HFF-Myc (cell line): Measurements from ENCODE around the gene PCYOX1L.

Experiments used
- DNase-seq: peaks from one replicate; pipeline ENCODE4 v3.0.0-alpha.2; 2011; ENCODE audit warnings: low read depth; ENCODE audit errors: extremely low read depth
- H3K4me3 ChIP-seq: replicated peaks from 2 replicates; pipeline ENCODE4 v1.5.1; 2011; ENCODE audit warnings: low read depth, mild to moderate bottlenecking, control low read depth, low read length
- TF ChIP-seq, protein P1 (sequence below): IDR thresholded peaks from 2 replicates; pipeline ENCODE4 v1.5.1; 2012; ENCODE audit warnings: mild to moderate bottlenecking, low read depth, low read length, control low read depth; ENCODE audit errors: missing control alignments

Gene PCYOX1L

DNA sequence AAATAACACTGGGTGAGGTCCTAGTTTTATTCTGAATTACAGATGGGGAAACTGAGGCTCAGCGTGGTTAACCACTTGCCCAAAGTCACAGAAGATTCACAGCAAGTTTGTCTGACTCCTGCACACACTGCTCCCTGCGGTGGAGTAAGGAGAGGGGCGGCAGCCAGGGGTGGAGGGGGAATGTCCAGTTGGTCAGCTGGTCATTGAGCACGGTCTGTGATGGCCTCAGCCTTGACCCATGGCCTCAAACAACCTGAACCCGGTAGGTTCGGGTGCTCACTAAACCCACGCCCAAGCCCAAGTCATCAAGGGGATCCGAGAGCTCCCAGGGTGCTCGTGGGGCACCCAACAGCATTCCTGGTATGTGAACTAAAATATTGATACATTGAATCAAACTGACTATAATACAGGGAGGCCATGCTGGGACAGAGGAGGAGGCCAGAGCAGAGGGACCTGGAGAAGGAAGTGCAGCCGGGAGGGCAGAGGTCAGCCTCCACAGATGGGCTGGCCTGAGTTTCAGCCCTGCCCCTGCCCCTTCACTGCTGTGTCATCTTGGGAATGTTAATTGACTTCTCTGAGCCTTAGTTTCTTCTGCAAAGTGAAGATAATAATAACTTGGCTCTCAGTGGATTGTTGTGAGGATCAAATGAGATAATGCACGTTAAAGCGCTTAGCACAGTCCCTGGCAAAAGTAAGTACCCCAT is 24.8 kb downstream of the PCYOX1L start:
- no peak for DNase-seq
- TF ChIP-seq, protein P1, sequence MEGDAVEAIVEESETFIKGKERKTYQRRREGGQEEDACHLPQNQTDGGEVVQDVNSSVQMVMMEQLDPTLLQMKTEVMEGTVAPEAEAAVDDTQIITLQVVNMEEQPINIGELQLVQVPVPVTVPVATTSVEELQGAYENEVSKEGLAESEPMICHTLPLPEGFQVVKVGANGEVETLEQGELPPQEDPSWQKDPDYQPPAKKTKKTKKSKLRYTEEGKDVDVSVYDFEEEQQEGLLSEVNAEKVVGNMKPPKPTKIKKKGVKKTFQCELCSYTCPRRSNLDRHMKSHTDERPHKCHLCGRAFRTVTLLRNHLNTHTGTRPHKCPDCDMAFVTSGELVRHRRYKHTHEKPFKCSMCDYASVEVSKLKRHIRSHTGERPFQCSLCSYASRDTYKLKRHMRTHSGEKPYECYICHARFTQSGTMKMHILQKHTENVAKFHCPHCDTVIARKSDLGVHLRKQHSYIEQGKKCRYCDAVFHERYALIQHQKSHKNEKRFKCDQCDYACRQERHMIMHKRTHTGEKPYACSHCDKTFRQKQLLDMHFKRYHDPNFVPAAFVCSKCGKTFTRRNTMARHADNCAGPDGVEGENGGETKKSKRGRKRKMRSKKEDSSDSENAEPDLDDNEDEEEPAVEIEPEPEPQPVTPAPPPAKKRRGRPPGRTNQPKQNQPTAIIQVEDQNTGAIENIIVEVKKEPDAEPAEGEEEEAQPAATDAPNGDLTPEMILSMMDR, result no peak
- no peak overlapping the region for H3K4me3 ChIP-seq

DNA sequence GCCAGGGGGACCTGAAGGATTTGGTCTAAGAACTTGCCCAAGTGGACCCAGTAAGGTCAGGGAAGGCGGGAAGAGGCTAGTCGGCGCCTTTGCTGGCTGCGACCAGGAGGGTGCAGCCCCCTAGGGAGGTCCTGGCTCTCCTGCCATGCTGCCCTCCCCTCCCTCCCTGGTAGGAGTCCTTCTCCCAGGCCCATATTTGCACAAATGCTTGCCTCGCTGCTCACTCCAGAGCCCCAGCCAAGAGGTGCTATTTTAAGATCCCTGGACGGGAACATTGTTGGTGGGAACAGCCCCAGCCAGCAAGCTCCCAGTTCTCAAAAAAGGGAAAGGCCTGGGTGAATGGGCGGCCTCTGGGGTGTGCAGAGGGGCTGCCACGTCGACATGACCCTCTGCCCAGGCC is 25.6 kb downstream of the PCYOX1L start:
- no peak overlapping the region for H3K4me3 ChIP-seq
- no peak for DNase-seq
- TF ChIP-seq, protein P1, result no peak

DNA sequence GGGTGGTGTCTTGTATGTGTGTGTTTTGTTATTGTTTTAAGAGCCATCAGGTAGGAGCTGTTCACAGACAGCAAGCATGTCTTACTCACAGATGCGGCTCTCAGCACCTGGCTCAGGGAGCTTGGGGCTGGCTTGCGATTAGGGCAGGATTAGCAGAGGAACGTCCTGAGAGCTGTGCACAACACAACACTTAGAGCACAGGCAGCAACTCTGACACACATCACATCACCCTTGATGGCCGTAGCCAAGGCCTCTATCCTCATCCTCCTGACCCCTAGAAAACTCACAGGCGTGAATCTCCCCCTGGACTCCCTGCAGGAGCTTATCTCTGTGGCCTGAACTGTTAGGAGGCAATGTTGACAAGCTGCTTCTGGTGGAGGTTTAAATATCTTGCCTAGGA is 28.3 kb downstream of the PCYOX1L start:
- TF ChIP-seq, protein P1, result no peak
- no peak overlapping the region for H3K4me3 ChIP-seq
- DNase-seq, result no peak

DNA sequence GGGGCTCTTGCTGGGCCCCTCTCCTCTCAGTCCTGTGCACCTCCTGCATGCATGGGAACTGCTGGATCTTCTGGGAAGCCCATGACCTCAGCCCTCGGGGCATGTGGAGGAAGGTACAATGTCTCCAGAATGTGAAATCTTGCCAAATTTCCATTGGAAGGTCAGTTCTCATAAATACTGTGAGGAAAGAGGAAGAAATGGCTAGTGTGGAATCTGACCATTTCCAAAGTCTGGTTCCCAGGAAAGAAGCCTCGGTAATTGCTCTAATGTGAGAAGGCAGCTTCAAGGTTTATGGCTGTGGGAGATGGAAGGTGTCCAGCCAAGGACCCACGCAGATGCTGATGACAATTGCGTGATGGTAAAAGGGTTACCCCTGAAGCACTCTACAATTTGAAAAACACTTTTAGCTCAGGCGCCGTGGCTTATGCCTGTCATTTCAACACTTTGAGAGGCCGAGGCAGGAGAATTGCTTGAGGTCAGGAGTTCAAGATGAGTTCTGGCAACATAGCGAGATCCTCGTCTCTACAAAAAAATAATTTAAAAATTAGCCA is 29.3 kb downstream of the PCYOX1L start:
- TF ChIP-seq, protein P1, result no peak
- no peak for DNase-seq
- H3K4me3 ChIP-seq, result no peak overlapping the region

DNA sequence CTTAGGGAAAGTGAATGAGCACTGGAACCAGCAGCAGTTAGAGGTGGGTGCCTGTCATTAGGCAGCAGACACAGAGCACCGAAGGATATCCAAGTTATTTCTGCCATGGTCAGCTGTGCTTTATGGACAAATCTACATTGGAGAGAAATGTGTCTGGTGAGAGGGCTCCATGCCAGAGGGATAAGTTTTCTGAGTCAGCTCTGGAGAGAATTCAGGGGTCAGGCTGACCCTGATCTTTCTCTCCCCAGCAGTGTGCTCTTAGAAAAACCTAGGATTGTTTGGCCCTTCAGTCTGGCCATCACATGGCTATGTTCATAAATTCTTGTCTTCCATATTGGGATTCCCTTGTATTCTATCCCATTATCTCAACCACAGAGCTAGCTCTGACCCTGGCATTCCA is 30.1 kb downstream of the PCYOX1L start:
- no peak for DNase-seq
- H3K4me3 ChIP-seq, result no peak overlapping the region
- TF ChIP-seq, protein P1, result no peak

DNA sequence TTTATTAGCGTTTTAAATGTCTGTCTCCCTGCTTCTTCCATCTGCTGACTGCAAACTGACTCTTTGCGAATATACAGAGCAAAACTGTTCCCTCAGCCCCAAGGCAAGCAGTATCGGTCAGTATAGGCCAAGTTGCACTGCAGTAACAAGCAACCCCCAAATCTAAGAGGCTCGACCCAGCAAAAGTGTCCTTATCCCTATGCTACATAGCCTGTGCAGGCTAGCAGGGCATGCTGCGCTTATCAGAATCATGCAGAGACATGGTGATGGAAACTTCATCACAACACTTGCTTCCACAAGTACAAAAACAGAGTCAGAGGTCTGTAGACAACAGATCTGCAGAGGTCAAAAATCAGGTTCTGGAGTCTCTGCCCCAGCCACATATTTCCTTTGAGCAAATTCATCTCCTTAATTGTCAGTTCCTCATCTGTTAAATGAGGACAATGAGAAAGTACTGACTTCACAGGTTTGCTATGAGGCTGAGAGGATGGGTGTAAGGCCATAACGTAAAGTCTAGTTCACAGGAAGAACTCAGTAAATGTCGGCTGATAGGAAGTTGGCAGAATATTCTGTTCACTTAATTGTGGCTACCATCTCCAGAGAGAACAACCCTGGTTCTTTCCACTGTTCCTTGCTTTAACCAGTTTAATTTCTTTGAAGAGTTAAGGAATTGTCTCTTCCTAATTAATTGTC is 30.8 kb downstream of the PCYOX1L start:
- DNase-seq, result no peak
- TF ChIP-seq, protein P1, result no peak
- H3K4me3 ChIP-seq, result no peak overlapping the region
